ENCODE data around the gene PDS5B. TPM values are rescaled to one million over a fixed set of nuclear protein-coding genes. Genes with fewer than 3 reads are reported as not detected.

Gene PDS5B
- polyA plus RNA-seq, 1 experiment: 16.7 TPM

DNA sequence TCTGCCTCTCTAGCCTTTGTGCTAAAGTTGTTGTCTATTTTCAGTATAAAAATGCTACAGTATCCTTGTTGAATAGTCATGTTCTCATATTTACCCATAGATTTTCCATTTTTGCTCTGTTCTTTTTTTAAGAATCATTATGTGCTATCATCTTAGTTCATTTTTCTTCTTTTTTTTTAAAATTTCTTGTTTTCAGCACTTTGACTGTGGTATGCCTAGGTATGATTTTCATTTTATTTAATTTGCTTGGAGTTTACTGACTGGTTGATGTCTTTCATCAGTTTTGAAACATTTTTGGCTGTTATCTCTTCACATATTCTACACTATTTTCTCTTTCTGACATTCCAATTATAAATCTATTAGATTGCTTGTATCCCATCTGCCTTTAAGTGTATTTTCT lies 192.9 kb downstream of the PDS5B start:
- no peak overlapping the region for H3K4me3 ChIP-seq (ENCODE audit: low read depth, low read length)
- no peak overlapping the region for H3K27ac ChIP-seq (ENCODE audit: low read depth, low read length)
- DNase-seq (ENCODE audit: low read depth, low spot score): no peak
- H3K9me3 ChIP-seq (ENCODE audit: control insufficient read depth, insufficient read depth, low read length): no peaks in the 10 kb centered on the region
- ChIA-PET CTCF (no interaction called here), POLR2A (no interaction called here)
- TF ChIP-seq, protein P1, sequence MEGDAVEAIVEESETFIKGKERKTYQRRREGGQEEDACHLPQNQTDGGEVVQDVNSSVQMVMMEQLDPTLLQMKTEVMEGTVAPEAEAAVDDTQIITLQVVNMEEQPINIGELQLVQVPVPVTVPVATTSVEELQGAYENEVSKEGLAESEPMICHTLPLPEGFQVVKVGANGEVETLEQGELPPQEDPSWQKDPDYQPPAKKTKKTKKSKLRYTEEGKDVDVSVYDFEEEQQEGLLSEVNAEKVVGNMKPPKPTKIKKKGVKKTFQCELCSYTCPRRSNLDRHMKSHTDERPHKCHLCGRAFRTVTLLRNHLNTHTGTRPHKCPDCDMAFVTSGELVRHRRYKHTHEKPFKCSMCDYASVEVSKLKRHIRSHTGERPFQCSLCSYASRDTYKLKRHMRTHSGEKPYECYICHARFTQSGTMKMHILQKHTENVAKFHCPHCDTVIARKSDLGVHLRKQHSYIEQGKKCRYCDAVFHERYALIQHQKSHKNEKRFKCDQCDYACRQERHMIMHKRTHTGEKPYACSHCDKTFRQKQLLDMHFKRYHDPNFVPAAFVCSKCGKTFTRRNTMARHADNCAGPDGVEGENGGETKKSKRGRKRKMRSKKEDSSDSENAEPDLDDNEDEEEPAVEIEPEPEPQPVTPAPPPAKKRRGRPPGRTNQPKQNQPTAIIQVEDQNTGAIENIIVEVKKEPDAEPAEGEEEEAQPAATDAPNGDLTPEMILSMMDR (IDR thresholded peaks at IDR 0.05; ENCODE audit: low read depth, low read length): no peak
- no peaks in the 10 kb centered on the region for H3K27me3 ChIP-seq (ENCODE audit: control insufficient read depth, insufficient read depth, low read length)

DNA sequence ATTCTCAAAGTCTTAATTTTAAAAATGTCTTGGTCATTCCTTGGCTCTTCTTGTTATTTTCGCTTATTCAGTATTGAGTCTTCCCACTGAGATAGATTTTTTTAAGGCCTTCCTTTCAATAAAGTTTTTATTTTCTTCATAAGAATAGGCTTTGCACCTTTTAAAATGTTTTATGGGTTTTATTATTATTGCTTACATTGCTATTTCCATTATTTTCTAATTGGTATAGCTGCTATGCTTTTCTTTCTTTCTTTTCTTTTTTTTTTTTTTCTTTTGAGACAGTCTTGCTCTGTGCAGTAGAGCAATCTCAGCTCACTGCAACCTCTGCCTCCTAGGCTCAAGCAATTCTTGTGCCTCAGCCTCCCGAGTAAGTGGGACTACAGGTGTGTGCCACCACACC lies 195.7 kb downstream of the PDS5B start:
- no peak for DNase-seq (ENCODE audit: low read depth, low spot score)
- ChIA-PET CTCF (no interaction called here), POLR2A (no interaction called here)
- Histone ChIP-seq H3K27me3 (ENCODE audit: control insufficient read depth, insufficient read depth, low read length) (no peaks in the 10 kb centered on the region), H3K4me3 (ENCODE audit: low read depth, low read length) (no peak overlapping the region), H3K9me3 (ENCODE audit: control insufficient read depth, insufficient read depth, low read length) (no peaks in the 10 kb centered on the region), H3K27ac (ENCODE audit: low read depth, low read length) (no peak overlapping the region)
- TF ChIP-seq, protein P1 (IDR thresholded peaks at IDR 0.05; ENCODE audit: low read depth, low read length): no peak

DNA sequence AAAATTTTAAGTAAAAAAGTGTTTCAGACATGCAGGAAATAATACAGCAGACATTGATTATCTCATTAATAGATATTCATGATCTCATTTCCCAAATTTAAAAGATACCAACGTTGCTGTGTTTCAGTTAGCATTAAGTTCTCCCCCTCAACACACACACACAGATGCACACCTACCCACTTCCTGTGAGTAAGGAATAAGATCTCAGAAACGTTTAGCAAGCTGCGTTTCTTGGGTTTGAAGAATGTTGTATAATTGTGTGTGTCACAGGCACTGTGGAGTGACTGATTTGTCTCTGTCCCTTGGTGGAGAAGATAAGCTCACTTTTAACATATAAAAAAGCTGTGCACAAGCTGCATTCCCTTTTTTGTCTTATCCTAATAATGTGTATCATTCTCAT lies 196.8 kb downstream of the PDS5B start:
- ChIA-PET POLR2A (no interaction called here), CTCF (no interaction called here)
- no peaks in the 10 kb centered on the region for H3K9me3 ChIP-seq (ENCODE audit: control insufficient read depth, insufficient read depth, low read length)
- TF ChIP-seq, protein P1 (IDR thresholded peaks at IDR 0.05; ENCODE audit: low read depth, low read length): no peak
- DNase-seq (ENCODE audit: low read depth, low spot score): no peak
- no peaks in the 10 kb centered on the region for H3K27me3 ChIP-seq (ENCODE audit: control insufficient read depth, insufficient read depth, low read length)
- no peak overlapping the region for H3K4me3 ChIP-seq (ENCODE audit: low read depth, low read length)
- H3K27ac ChIP-seq (ENCODE audit: low read depth, low read length): no peak overlapping the region

DNA sequence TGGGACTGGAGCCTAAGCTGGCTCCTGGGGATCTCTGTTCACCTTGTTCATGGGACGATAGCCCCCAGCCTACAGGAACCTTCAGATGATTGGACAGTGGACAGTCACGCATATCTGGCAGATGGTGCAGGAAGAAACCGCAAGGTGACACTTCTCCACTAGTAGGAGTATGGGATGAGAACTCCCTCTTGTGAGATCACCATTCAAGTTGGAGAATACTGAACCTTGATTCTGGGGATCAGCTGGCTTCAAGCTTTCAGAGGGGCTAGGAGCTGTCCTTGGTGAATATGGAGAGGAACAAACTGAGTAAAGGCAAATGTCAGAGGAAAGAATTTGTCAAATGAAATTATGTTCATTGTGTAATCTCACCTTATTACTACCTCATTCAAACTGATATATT lies 204.5 kb downstream of the PDS5B start:
- TF ChIP-seq, protein P1 (IDR thresholded peaks at IDR 0.05; ENCODE audit: low read depth, low read length): peak; percentile 24; the same call in 1 of the 2 replicates
- Histone ChIP-seq H3K27me3 (ENCODE audit: control insufficient read depth, insufficient read depth, low read length) (no peaks in the 10 kb centered on the region), H3K27ac (ENCODE audit: low read depth, low read length) (no peak overlapping the region), H3K9me3 (ENCODE audit: control insufficient read depth, insufficient read depth, low read length) (no peaks in the 10 kb centered on the region), H3K4me3 (ENCODE audit: low read depth, low read length) (no peak overlapping the region)
- no peak for DNase-seq (ENCODE audit: low read depth, low spot score)
- CTCF ChIA-PET: no interaction called here
- POLR2A ChIA-PET: no interaction called here

DNA sequence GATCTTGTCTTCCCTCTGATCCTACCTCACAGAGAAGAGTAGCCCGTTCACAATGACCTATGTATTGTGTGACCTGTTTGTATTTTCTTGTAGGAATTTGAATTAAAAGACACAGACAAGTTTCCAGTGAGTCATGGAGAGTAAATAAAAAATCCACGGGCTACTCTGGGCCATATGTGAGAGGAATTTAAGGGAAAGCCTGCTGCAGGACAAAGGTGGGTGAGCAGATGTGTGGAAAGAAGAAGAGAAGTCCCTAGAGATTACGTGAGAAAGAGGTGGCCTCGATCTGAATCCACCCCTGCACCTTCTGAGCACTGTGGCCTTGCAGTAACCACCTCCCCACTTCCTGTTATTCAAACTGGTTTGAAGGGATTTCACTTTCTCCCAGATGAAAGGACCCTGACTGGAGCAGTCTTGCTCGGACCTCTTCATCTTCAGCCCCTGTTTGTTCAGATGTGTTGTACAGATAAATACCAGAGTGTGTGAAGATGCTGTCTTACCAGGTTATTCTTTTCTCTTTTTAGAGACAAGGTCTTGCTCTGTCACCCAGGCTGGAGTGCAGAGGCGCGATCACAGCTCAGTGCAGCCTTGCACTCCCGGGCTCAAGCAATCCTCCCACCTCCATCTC lies 205.4 kb downstream of the PDS5B start:
- TF ChIP-seq, protein P1 (IDR thresholded peaks at IDR 0.05; ENCODE audit: low read depth, low read length): no peak
- POLR2A ChIA-PET: no interaction called here
- Histone ChIP-seq H3K27me3 (ENCODE audit: control insufficient read depth, insufficient read depth, low read length) (no peaks in the 10 kb centered on the region), H3K27ac (ENCODE audit: low read depth, low read length) (no peak overlapping the region), H3K4me3 (ENCODE audit: low read depth, low read length) (no peak overlapping the region), H3K9me3 (ENCODE audit: control insufficient read depth, insufficient read depth, low read length) (no peaks in the 10 kb centered on the region)
- CTCF ChIA-PET: no interaction called here
- DNase-seq (ENCODE audit: low read depth, low spot score): no peak

All from AG04450 (cell line).